Kidney epithelial cell (primary cell): Measurements from ENCODE around the gene GALNT11. TPM values are rescaled to one million over a fixed set of nuclear protein-coding genes. Genes with fewer than 3 reads are reported as not detected.
"Not testable (repeated sequence)": the region's sequence is repeated elsewhere in the genome, so short reads cannot be mapped to it uniquely, and the experiment has no call there.

Experiments
- DNase-seq: peaks from one replicate; pipeline ENCODE4 v3.0.0-alpha.2; 2010; ENCODE audit warnings: low read depth
- H3K27me3 ChIP-seq: 2 replicates; pipeline ENCODE4 v1.6.0; 2011; ENCODE audit warnings: low read length; ENCODE audit not compliant: control insufficient read depth, insufficient read depth
- H3K36me3 ChIP-seq: 2 replicates; pipeline ENCODE4 v1.5.1; 2011; ENCODE audit warnings: low read length; ENCODE audit not compliant: control insufficient read depth, insufficient read depth
- H3K4me3 ChIP-seq: 2 replicates; pipeline ENCODE4 v1.5.1; 2011; ENCODE audit warnings: low read depth, mild to moderate bottlenecking, control low read depth, low read length
- CTCF ChIP-seq: IDR thresholded peaks from 2 replicates; pipeline ENCODE4 v1.5.1; 2011; ENCODE audit warnings: mild to moderate bottlenecking, moderate library complexity, low read length, control low read depth, inconsistent platforms; ENCODE audit not compliant: insufficient read depth, poor library complexity, severe bottlenecking
- total RNA-seq: library from RNA; depleted of rRNA; stranded (reverse); fragments of >200 nt; gene quantifications from 2 replicates; pipeline ENCODE4 v1.2.3, GENCODE V29; 2015

GALNT11 gene
- total RNA-seq, 1 donor from 2014 or later: 36.0 TPM

- TF ChIP-seq CTCF: no peak
- no peaks in the 10 kb centered on the region for H3K27me3 ChIP-seq
- H3K4me3 ChIP-seq: no peak overlapping the region
- no peak for DNase-seq
- H3K36me3 ChIP-seq: no peaks in the 10 kb centered on the region
Observed at GRCh38 chr7:152016947-152017346, 8.5 kb upstream of the GALNT11 start.

GRCh38 chr7:152017683-152018082 lies 7.8 kb upstream of the GALNT11 start:
- H3K36me3 ChIP-seq, DNase-seq, H3K4me3 ChIP-seq, H3K27me3 ChIP-seq: not testable (repeated sequence)

- not testable (repeated sequence) for DNase-seq, H3K27me3 ChIP-seq, H3K4me3 ChIP-seq, H3K36me3 ChIP-seq
Observed at GRCh38 chr7:152021740-152022139, 3.7 kb upstream of the GALNT11 start.

GRCh38 chr7:152025937-152026890 lies 740 bp downstream of the GALNT11 start:
- H3K4me3 ChIP-seq: peak overlapping the region; percentile 94
- H3K36me3 ChIP-seq: no peaks in the 10 kb centered on the region
- H3K27me3 ChIP-seq: no peaks in the 10 kb centered on the region
- peak; percentile 1 for TF ChIP-seq CTCF
- DNase-seq: no peak

- not testable (repeated sequence) for H3K4me3 ChIP-seq, H3K27me3 ChIP-seq, DNase-seq, H3K36me3 ChIP-seq
Observed at GRCh38 chr7:152027491-152028365, 2.3 kb downstream of the GALNT11 start.

GRCh38 chr7:152030059-152030458 lies 4.6 kb downstream of the GALNT11 start:
- peak; percentile 34 for TF ChIP-seq CTCF
- not testable (repeated sequence) for DNase-seq, H3K27me3 ChIP-seq, H3K4me3 ChIP-seq, H3K36me3 ChIP-seq

- DNase-seq, H3K36me3 ChIP-seq, H3K27me3 ChIP-seq, H3K4me3 ChIP-seq: not testable (repeated sequence)
Observed at GRCh38 chr7:152030639-152031038, 5.2 kb downstream of the GALNT11 start.
